A673 (cell line): ENCODE data around the gene CNTRL.

Experiments used
- CTCF ChIP-seq: fragments of 300-800, 200-600 bp; sonication (generic); conservative IDR thresholded peaks from 2 replicates; pipeline ENCODE4 v1.5.1; 2017; ENCODE audit warnings: low read depth, mild to moderate bottlenecking, antibody characterized with exemption, low read length, moderate library complexity, mixed read lengths
- EZH2 ChIP-seq: fragments of 200-600 bp; sonication (generic); IDR thresholded peaks from 2 replicates; pipeline ENCODE4 v1.6.1; 2017; ENCODE audit warnings: borderline replicate concordance, low read depth, mild to moderate bottlenecking, mixed read lengths, antibody characterized with exemption, low read length; ENCODE audit not compliant: poor library complexity, severe bottlenecking

GRCh38 chr9:121187636-121188305 lies 113.0 kb downstream of the CNTRL start:
- no peak for TF ChIP-seq CTCF
- no peak for TF ChIP-seq EZH2
